Omental fat pad (tissue), 4 donors: ENCODE measurements around the gene SENP6. TPM values are rescaled to one million over a fixed set of nuclear protein-coding genes. Genes with fewer than 3 reads are reported as not detected.

Experiments used
- ATAC-seq: fragments of 150-250 bp; one replicate; pipeline ENCODE4 v1.9.1; 2016; ENCODE audit warnings: mild to moderate bottlenecking, moderate library complexity; ENCODE audit not compliant: low FRiP score
- DNase-seq: peaks from one replicate; pipeline ENCODE4 v3.0.0-alpha.2; 2019; ENCODE audit warnings: low spot score
- CTCF ChIP-seq, 3 donors: fragments of 450-650 bp; IDR thresholded peaks; one replicate each; pipeline ENCODE4 v1.5.1; 2016 to 2017; ENCODE audit warnings: antibody characterized with exemption in 3 of 3, mild to moderate bottlenecking in 3 of 3, moderate library complexity in 2 of 3
- total RNA-seq, 4 donors: library from RNA; depleted of rRNA; stranded (reverse); fragments of >200 nt; gene quantifications; one replicate each; pipeline ENCODE4 v1.1.0, GENCODE V29; 2016

Gene SENP6
- total RNA-seq, 4 donors from 2014 or later: 88.2 to 134 (median 110) TPM

GRCh38 chr6:75735491-75736186, 134.0 kb downstream of the SENP6 start:
- DNase-seq (no peak), ATAC-seq (no peak)
- TF ChIP-seq CTCF (IDR thresholded peaks at IDR 0.05): no peak

GRCh38 chr6:75743971-75744370, 142.3 kb downstream of the SENP6 start:
- no peak for DNase-seq
- no peak for ATAC-seq
- no peak for TF ChIP-seq CTCF (IDR thresholded peaks at IDR 0.05)

- ATAC-seq: no peak
- no peak for TF ChIP-seq CTCF (IDR thresholded peaks at IDR 0.05)
- no peak for DNase-seq
Measured at GRCh38 chr6:75745404-75745803, 143.7 kb downstream of the SENP6 start.

- DNase-seq: no peak
- no peak for ATAC-seq
- no peak for TF ChIP-seq CTCF (IDR thresholded peaks at IDR 0.05)
Measured at GRCh38 chr6:75746221-75746620, 144.5 kb downstream of the SENP6 start.

- DNase-seq: no peak
- ATAC-seq: no peak
- no peak for TF ChIP-seq CTCF (IDR thresholded peaks at IDR 0.05)
Measured at GRCh38 chr6:75747152-75747992, 145.7 kb downstream of the SENP6 start.

GRCh38 chr6:75748003-75748742, 146.5 kb downstream of the SENP6 start:
- DNase-seq (no peak), ATAC-seq (no peak)
- TF ChIP-seq CTCF (IDR thresholded peaks at IDR 0.05): no peak
